Heart left ventricle (tissue), 16 donors: Measurements from ENCODE around the gene ASIC1. TPM values are rescaled to one million over a fixed set of nuclear protein-coding genes. Genes with fewer than 3 reads are reported as not detected.
A peak's percentile ranks its signal among the peaks of the same experiment; 100 is the strongest.

Experiments
- ATAC-seq, 4 donors: fragments of 200-7000 bp; cut with Tn5 transposase; one replicate each; pipeline ENCODE4 v1.9.1; 2020 to 2022; ENCODE audit warnings: moderate library complexity in 4 of 4, mild to moderate bottlenecking in 3 of 4, moderate number of reproducible peaks in 1 of 4
- DNase-seq, 5 donors: peaks; one replicate each; pipeline ENCODE4 v3.0.0-alpha.2; 2020
- H3K27ac ChIP-seq, 12 donors: fragments of 200-600 bp; sonication (generic) in 4 of 12; one replicate each; pipeline versions ENCODE4 v1.5.0 to v1.8.0; 2016 to 2022; ENCODE audit warnings: mild to moderate bottlenecking in 2 of 12
- H3K27me3 ChIP-seq, 9 donors: fragments of 200-600 bp; sonication (generic) in 2 of 9; one replicate each; pipeline versions ENCODE4 v1.5.1 to v1.8.0; 2016 to 2022; ENCODE audit warnings: mild to moderate bottlenecking in 3 of 9
- H3K36me3 ChIP-seq, 9 donors: fragments of 200-600 bp; sonication (generic) in 2 of 9; one replicate each; pipeline versions ENCODE4 v1.5.0 to v1.8.0; 2018 to 2022; ENCODE audit warnings: mild to moderate bottlenecking in 2 of 9
- H3K4me1 ChIP-seq, 12 donors: fragments of 200-600 bp; sonication (generic) in 4 of 12; one replicate each; pipeline versions ENCODE4 v1.5.0 to v1.8.0; 2016 to 2022; ENCODE audit warnings: mild to moderate bottlenecking in 3 of 12
- H3K4me3 ChIP-seq, 12 donors: fragments of 200-600 bp; sonication (generic) in 4 of 12; one replicate each; pipeline versions ENCODE4 v1.5.0 to v1.8.0; 2017 to 2022; ENCODE audit warnings: mild to moderate bottlenecking in 9 of 12, moderate library complexity in 4 of 12
- H3K9me3 ChIP-seq, 12 donors: fragments of 200-600 bp; sonication (generic) in 4 of 12; one replicate each; pipeline versions ENCODE4 v1.5.0 to v1.8.0; 2016 to 2022; ENCODE audit warnings: mild to moderate bottlenecking in 1 of 12
- CTCF ChIP-seq, 12 donors: fragments of 200-600 bp; sonication (generic) in 4 of 12; IDR thresholded peaks; one replicate each; pipeline versions ENCODE4 v1.5.0 to v1.8.0; 2018 to 2022; ENCODE audit warnings: antibody characterized with exemption in 12 of 12, mild to moderate bottlenecking in 5 of 12
- POLR2A ChIP-seq, 2 donors: fragments of 450-650 bp; IDR thresholded peaks; one replicate each; pipeline ENCODE4 v1.6.1; 2017; ENCODE audit warnings: antibody characterized with exemption in 2 of 2, mild to moderate bottlenecking in 2 of 2, moderate library complexity in 2 of 2
- WGBS, 4 donors: extraction: QIAGEN DNeasy Blood & Tissue Kit in 2 of 4; methylation state at CpG; one replicate each; pipeline versions ENCODE4 v1.1.5 to v1.1.7; 2013 to 2018; 5-methylcytosine and 5-hydroxymethylcytosine counted together
- intact Hi-C, 10 donors: fragments of 100-400 bp; cut with DNase I; formaldehyde crosslinking; loops; one replicate each; pipeline versions ENCODE4 v1.11.1 to v1.14.2; 2022
- long read RNA-seq, 3 donors: library from polyadenylated mRNA; unstranded; transcript quantifications; one replicate each; pipeline ENCODE4 v2.0.0, GENCODE V29; 2020 to 2021
- polyA plus RNA-seq, 2 donors: library from polyadenylated mRNA; stranded (reverse); fragments of 200-250 nt; gene quantifications; one replicate each; pipeline ENCODE4 v1.2.3, GENCODE V29; 2013
- total RNA-seq, 9 donors: library from RNA; depleted of rRNA in 2 of 9; stranded (reverse); fragments of >200 nt in 2 of 9; fragmentation: NEBNext Ultra II Directional in 3 of 9; extraction: Animal tissue kit (Norgen Biotek cat#: 25700) in 3 of 9; gene quantifications; one replicate each; pipeline versions ENCODE4 v1.1.0 to v1.2.4, GENCODE V29; 2016 to 2023
- donor health status: ischemic (EF 13 %, LVEDD 7.1; RV severe dilation, severe dysfunction).
- donor health status: healthy with polysubstance abuse.
- donor health status: DM: no; HTN: yes; CAD: no.
- donor health status: DM: no; HTN: no; CAD: no.
- donor health status: ischemic (EF 25% LVEDD 6.9; RV normal size, moderate dysfunction).
- donor health status: ischemic (EF 25% LVEDD 5.7; RV mildly dilated, moderate dysfunction).
- donor health status: healthy.
- donor health status: DM: yes; HTN: yes; CAD: no.
- donor health status: ischemic (EF 35%, LVEDD 5.7; RV mildly dilated, moderate dysfunction).
- donor health status: nonischemic (EF 11% LVEDD 7.7; RV severe dilation, severe dysfunction).
- donor health status: DM: yes; HTN: yes; CAD: no.
- donor health status: PGD.
- donor health status: ischemic (EF 29% LVEDD 5.4; RV normal size, mild dysfunction).
- donor health status: nonischemic (EF 23%, LVEDD 6.1; RV moderate dilation, normal function).

ASIC1 gene
- total RNA-seq, result 1 to 10 TPM in 4 of 9 donors, under 1 TPM in 5; 0.31 to 1.8 (median 0.87) TPM
- polyA plus RNA-seq, result under 1 TPM; 0.38 to 0.71 TPM
- long read RNA-seq, donor 1, result 0 reads
- long read RNA-seq, donor 2, result 0 reads
- long read RNA-seq, donor 3, partial matches to known transcripts, result 1 of 1 reads
- long read RNA-seq, donor 3, other reads (novel, unspliced or antisense), result 0 of 1 reads

- WGBS, 4 donors, result 1% methylated on average over 33 to 88 of the region's 88 CpGs
- Histone ChIP-seq H3K27me3 (peaks cover 0 to 27% (median 0%) of the 10 kb centered on the region in 9 donors), H3K4me1 (peaks cover 0 to 32% (median 15%) of the 10 kb centered on the region in 12 donors), H3K36me3 (no peaks in the 10 kb centered on the region), H3K9me3 (no peaks in the 10 kb centered on the region), H3K27ac (peak within 1 kb of the TSS in 1 of 12 donors; percentile 67), H3K4me3 (peak within 1 kb of the TSS; percentile 11 to 86 (median 66))
- TF ChIP-seq CTCF (IDR thresholded peaks at IDR 0.05) (peak in 3 of 12 donors; percentile 8 to 13 (median 11)), POLR2A (IDR thresholded peaks at IDR 0.05) (no peak)
- ATAC-seq, result peak; percentile 14 to 78 (median 76)
- intact Hi-C loops, result loop anchor here (1.0 to 10.0 kb wide), 9 partner anchors 82 to 282 kb away; partner anchors contain the start of gene AQP6 (in 1 of the 10)
- peak; percentile 66 to 85 (median 76) for DNase-seq
Observed at GRCh38 chr12:50057000-50057841, at the start of gene ASIC1. TSS of gene ASIC1 (plus strand) at chr12:50057596. CDS start at chr12:50058767, 1,171 bp downstream.

GRCh38 chr12:50013361-50014147 is 43.8 kb upstream of the ASIC1 start:
- intact Hi-C loops, result no loop called here
- 82 to 88% (median 86%) methylated on average over 2 of the region's 2 CpGs for WGBS, 4 donors

DNA sequence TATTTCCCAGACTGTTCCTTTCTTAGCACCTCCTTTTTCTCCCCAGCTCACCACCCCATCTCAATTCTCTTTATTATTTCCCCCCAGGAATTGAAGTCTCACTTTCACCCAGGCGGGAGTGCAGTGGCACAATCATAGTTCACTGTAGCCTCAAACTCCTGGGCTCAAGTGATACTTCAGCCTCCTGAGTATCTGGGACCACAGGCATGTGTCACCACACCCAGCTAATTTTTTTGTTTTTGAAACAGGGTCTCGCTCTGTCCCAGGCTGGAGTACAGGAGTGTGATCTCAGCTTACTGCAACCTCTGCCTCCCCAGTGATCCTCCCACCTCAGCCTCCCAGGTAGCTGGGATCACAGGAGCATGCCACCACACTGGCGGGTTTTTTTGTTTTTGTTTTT is 43.1 kb upstream of the ASIC1 start:
- no peak for DNase-seq
- intact Hi-C loops, result no loop called here
- TF ChIP-seq CTCF (IDR thresholded peaks at IDR 0.05) (no peak), POLR2A (IDR thresholded peaks at IDR 0.05) (no peak)
- Histone ChIP-seq H3K4me1 (peaks cover 0 to 30% (median 0%) of the 10 kb centered on the region in 12 donors), H3K4me3 (no peak overlapping the region), H3K27me3 (no peaks in the 10 kb centered on the region), H3K27ac (no peak overlapping the region), H3K36me3 (peaks cover 0 to 16% (median 0%) of the 10 kb centered on the region in 9 donors), H3K9me3 (no peaks in the 10 kb centered on the region)
- 94 to 99% (median 96%) methylated on average over 3 of the region's 3 CpGs for WGBS, 4 donors
- no peak for ATAC-seq

More at GRCh38 chr12:50013361-50014147, 43.8 kb upstream of the ASIC1 start:
- no peak for DNase-seq
- no peak for ATAC-seq
- H3K9me3 ChIP-seq, result no peaks in the 10 kb centered on the region
- H3K36me3 ChIP-seq, result peaks cover 0 to 16% (median 0%) of the 10 kb centered on the region in 9 donors
- TF ChIP-seq POLR2A (IDR thresholded peaks at IDR 0.05), result no peak
- no peak for TF ChIP-seq CTCF (IDR thresholded peaks at IDR 0.05)
- H3K4me1 ChIP-seq, result peaks cover 0 to 25% (median 0%) of the 10 kb centered on the region in 12 donors
- H3K27ac ChIP-seq, result no peak overlapping the region
- no peak overlapping the region for H3K4me3 ChIP-seq
- H3K27me3 ChIP-seq, result no peaks in the 10 kb centered on the region
